GM12801 (cell line): Measurements from ENCODE around the gene JAK1.

Source experiments
- CTCF ChIP-seq: IDR thresholded peaks from one replicate; pipeline ENCODE4 v1.5.1; 2011; ENCODE audit warnings: control low read depth; ENCODE audit not compliant: insufficient read length; ENCODE audit errors: extremely low read depth

JAK1 gene

GRCh38 chr1:64912191-64912590, 54.2 kb downstream of the JAK1 start:
- TF ChIP-seq CTCF: no peak

GRCh38 chr1:64911326-64911725, 55.0 kb downstream of the JAK1 start:
- no peak for TF ChIP-seq CTCF

- TF ChIP-seq CTCF: no peak
Measured at GRCh38 chr1:64909031-64909430, 57.3 kb downstream of the JAK1 start.

- no peak for TF ChIP-seq CTCF
Measured at GRCh38 chr1:64908575-64908974, 57.8 kb downstream of the JAK1 start.

- no peak for TF ChIP-seq CTCF
Measured at GRCh38 chr1:64906447-64906846, 59.9 kb downstream of the JAK1 start.

- no peak for TF ChIP-seq CTCF
Measured at GRCh38 chr1:64903593-64903992, 62.8 kb downstream of the JAK1 start.

GRCh38 chr1:64901663-64902062, 64.7 kb downstream of the JAK1 start:
- TF ChIP-seq CTCF: no peak

GRCh38 chr1:64900916-64901315, 65.4 kb downstream of the JAK1 start:
- no peak for TF ChIP-seq CTCF
